SK-N-SH (cell line): ENCODE results near the gene DLX5.

Experiments used
- MAX ChIP-seq: IDR thresholded peaks from 2 replicates; pipeline ENCODE4 v1.4.0; 2012; ENCODE audit warnings: low read depth
- NFIC ChIP-seq: IDR thresholded peaks from 2 replicates; pipeline ENCODE4 v1.4.0; 2012; ENCODE audit warnings: borderline replicate concordance
- TCF12 ChIP-seq: IDR thresholded peaks from 2 replicates; pipeline ENCODE4 v1.4.0; 2012

GRCh38 chr7:96970739-96971138 is 53.9 kb downstream of the DLX5 start:
- no peak for TF ChIP-seq NFIC
- no peak for TF ChIP-seq TCF12
- no peak for TF ChIP-seq MAX
